Panc1 (cell line): ENCODE measurements around the gene GPATCH2L.

Experiments used
- CTCF ChIP-seq: fragments of 450-650 bp; IDR thresholded peaks from 2 replicates; pipeline ENCODE4 v1.5.1; 2017; ENCODE audit warnings: mild to moderate bottlenecking
- POLR2AphosphoS5 ChIP-seq: IDR thresholded peaks from 2 replicates; pipeline ENCODE4 v1.6.1; 2012; ENCODE audit warnings: mild to moderate bottlenecking, low read depth, low read length, moderate library complexity

- TF ChIP-seq CTCF (no peak), POLR2AphosphoS5 (no peak)
Measured at GRCh38 chr14:76149196-76149595, 2.5 kb upstream of the GPATCH2L start.
